ENCODE results near the gene FAM117B. TPM values are rescaled to one million over a fixed set of nuclear protein-coding genes. Genes with fewer than 3 reads are reported as not detected.
A peak's percentile ranks its signal among the peaks of the same experiment; 100 is the strongest.

The FAM117B gene
- total RNA-seq, 1 donor from 2014 or later, result 7.2 TPM

DNA sequence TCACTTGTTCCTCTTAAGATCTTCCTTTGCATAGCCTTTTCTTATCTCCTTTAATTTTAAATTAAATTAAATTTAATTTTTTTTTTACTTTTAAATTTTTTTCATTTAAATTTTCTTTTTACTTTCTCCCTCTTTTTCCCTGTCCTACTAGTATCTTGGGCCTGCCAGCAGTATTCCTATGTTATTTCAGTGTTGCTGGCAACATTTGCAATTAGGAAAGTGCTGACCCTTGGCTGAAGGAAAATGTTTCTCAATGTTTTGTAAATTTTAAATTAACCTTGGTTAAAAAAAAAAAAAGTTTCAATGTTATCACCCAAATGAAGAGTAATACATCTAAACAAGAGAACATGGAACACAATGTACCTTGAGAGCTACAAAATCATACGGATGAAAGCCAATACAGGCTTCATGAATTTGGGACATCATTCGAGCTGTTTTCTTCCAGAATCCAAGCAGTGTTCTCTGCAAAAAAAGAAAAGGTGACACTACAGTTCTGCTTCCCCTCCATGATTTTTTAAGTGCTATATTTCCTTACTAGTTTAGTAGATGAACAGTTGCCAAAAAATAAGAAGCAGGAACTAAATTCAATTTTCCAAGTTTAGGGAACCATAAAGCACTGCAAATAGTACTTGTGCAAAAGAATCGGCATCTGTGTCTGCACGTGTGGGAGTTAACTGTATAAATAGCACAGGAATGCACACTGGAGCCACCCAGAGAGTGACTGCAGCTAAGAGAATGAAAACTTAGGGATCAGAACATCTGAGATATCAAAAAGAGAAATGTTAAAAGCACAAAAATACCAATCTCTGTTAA lies 181.0 kb downstream of the FAM117B start:
- Histone ChIP-seq H3K27me3 (ENCODE audit: insufficient read depth, low read length) (no peaks in the 10 kb centered on the region), H3K4me3 (ENCODE audit: insufficient read depth, low read depth, low read length) (no peak overlapping the region)
- no peak overlapping the region for H3K27ac Mint-ChIP-seq (ENCODE audit: unreplicated experiment)

DNA sequence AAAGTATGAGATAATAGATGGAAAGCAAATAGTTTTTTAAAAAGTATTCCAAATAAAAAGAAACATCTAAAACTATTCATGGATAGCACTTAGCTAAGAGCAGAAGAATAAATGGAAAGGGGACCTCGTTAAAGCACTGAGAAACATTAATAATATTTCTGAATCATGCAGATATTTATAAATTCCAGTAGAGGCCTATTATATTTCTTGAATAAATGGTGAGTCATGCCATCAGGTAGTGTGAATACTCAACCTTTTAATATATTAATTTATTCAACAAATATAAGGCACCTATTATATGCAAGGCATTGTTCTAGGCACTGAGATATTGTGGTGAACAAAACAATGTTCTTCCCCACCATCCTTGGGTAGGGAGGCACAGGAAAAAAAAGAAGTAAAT lies 183.0 kb downstream of the FAM117B start:
- Histone ChIP-seq H3K27ac (ENCODE audit: low read depth, low read length) (no peak overlapping the region), H3K4me1 (ENCODE audit: insufficient read depth, low read length) (no peaks in the 10 kb centered on the region), H3K27me3 (ENCODE audit: insufficient read depth, low read length) (no peaks in the 10 kb centered on the region), H4K20me1 (ENCODE audit: insufficient read depth, low read length) (no peaks in the 10 kb centered on the region), H3K9ac (ENCODE audit: low read length) (no peak overlapping the region), H3K79me2 (ENCODE audit: insufficient read depth, low read length) (no peaks in the 10 kb centered on the region), H3K36me3 (ENCODE audit: insufficient read depth, low read length) (no peaks in the 10 kb centered on the region), H3K9me3 (ENCODE audit: insufficient read depth, low read depth, low read length) (no peaks in the 10 kb centered on the region), H3K4me2 (ENCODE audit: low read length) (no peak overlapping the region), H2AFZ (ENCODE audit: low read depth, low read length) (no peak overlapping the region), H3K4me3 (ENCODE audit: insufficient read depth, low read depth, low read length) (no peak overlapping the region)
- Mint-ChIP-seq H3K4me3 (ENCODE audit: unreplicated experiment) (no peak overlapping the region), H3K27ac (ENCODE audit: unreplicated experiment) (no peak overlapping the region), H3K27me3 (ENCODE audit: low read depth, unreplicated experiment) (no peaks in the 10 kb centered on the region), H3K36me3 (ENCODE audit: low read depth, unreplicated experiment) (no peaks in the 10 kb centered on the region), H3K4me1 (ENCODE audit: low read depth, unreplicated experiment) (peaks cover 9% of the 10 kb centered on the region), H3K9me3 (ENCODE audit: unreplicated experiment) (no peaks in the 10 kb centered on the region)
- TF ChIP-seq, protein P1, sequence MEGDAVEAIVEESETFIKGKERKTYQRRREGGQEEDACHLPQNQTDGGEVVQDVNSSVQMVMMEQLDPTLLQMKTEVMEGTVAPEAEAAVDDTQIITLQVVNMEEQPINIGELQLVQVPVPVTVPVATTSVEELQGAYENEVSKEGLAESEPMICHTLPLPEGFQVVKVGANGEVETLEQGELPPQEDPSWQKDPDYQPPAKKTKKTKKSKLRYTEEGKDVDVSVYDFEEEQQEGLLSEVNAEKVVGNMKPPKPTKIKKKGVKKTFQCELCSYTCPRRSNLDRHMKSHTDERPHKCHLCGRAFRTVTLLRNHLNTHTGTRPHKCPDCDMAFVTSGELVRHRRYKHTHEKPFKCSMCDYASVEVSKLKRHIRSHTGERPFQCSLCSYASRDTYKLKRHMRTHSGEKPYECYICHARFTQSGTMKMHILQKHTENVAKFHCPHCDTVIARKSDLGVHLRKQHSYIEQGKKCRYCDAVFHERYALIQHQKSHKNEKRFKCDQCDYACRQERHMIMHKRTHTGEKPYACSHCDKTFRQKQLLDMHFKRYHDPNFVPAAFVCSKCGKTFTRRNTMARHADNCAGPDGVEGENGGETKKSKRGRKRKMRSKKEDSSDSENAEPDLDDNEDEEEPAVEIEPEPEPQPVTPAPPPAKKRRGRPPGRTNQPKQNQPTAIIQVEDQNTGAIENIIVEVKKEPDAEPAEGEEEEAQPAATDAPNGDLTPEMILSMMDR (IDR thresholded peaks at IDR 0.05; ENCODE audit: insufficient read depth, low read depth, low read length), result no peak
- TF ChIP-seq EZH2 (IDR thresholded peaks at IDR 0.05; ENCODE audit: insufficient read depth, low read length), result no peak
- DNase-seq (ENCODE audit: low read depth), result no peak
- FAIRE-seq, result no peak

More for the DNA sequence above, 181.0 kb downstream of the FAM117B start:
- TF ChIP-seq, protein P1 (IDR thresholded peaks at IDR 0.05; ENCODE audit: insufficient read depth, low read depth, low read length), result no peak
- no peak for TF ChIP-seq EZH2 (IDR thresholded peaks at IDR 0.05; ENCODE audit: insufficient read depth, low read length)
- Histone ChIP-seq H3K9me3 (ENCODE audit: insufficient read depth, low read depth, low read length) (no peaks in the 10 kb centered on the region), H3K9ac (ENCODE audit: low read length) (no peak overlapping the region), H3K27ac (ENCODE audit: low read depth, low read length) (no peak overlapping the region), H3K36me3 (ENCODE audit: insufficient read depth, low read length) (no peaks in the 10 kb centered on the region), H2AFZ (ENCODE audit: low read depth, low read length) (no peak overlapping the region), H3K79me2 (ENCODE audit: insufficient read depth, low read length) (no peaks in the 10 kb centered on the region), H4K20me1 (ENCODE audit: insufficient read depth, low read length) (no peaks in the 10 kb centered on the region), H3K4me2 (ENCODE audit: low read length) (peak overlapping the region; percentile 24), H3K4me1 (ENCODE audit: insufficient read depth, low read length) (no peaks in the 10 kb centered on the region)
- H3K36me3 Mint-ChIP-seq (ENCODE audit: low read depth, unreplicated experiment), result peaks cover 2% of the 10 kb centered on the region
- H3K4me1 Mint-ChIP-seq (ENCODE audit: low read depth, unreplicated experiment), result peaks cover 9% of the 10 kb centered on the region
- H3K4me3 Mint-ChIP-seq (ENCODE audit: unreplicated experiment), result peak overlapping the region; percentile 12
- FAIRE-seq (peak; percentile 26), DNase-seq (ENCODE audit: low read depth) (peak; percentile 36)
- no peaks in the 10 kb centered on the region for H3K27me3 Mint-ChIP-seq (ENCODE audit: low read depth, unreplicated experiment)
- H3K9me3 Mint-ChIP-seq (ENCODE audit: unreplicated experiment), result no peaks in the 10 kb centered on the region

DNA sequence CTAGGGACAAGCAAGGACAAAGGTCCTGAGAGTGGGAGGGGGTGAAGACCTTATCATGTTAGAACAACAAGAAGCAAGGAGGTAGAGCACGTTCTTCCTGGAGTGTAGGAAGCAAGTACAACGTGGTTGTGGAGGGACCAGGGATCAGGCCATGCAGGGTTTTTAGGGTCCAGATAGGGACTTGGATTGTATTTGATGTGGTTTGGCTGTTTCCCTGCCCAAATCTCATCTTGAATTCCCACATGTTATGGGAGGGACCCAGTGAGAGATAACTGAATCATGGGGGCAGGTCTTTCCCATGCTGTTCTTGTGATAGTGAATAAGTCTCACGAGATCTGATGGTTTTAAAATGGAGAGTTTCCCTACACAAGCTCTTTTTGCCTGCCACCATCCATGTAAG lies 183.6 kb downstream of the FAM117B start:
- FAIRE-seq (no peak), DNase-seq (ENCODE audit: low read depth) (no peak)
- no peaks in the 10 kb centered on the region for H3K36me3 ChIP-seq (ENCODE audit: insufficient read depth, low read length)
- no peaks in the 10 kb centered on the region for H3K4me1 ChIP-seq (ENCODE audit: insufficient read depth, low read length)
- no peaks in the 10 kb centered on the region for H3K9me3 ChIP-seq (ENCODE audit: insufficient read depth, low read depth, low read length)
- Mint-ChIP-seq H3K27me3 (ENCODE audit: low read depth, unreplicated experiment) (no peaks in the 10 kb centered on the region), H3K9me3 (ENCODE audit: unreplicated experiment) (no peaks in the 10 kb centered on the region), H3K27ac (ENCODE audit: unreplicated experiment) (no peak overlapping the region), H3K4me3 (ENCODE audit: unreplicated experiment) (no peak overlapping the region), H3K4me1 (ENCODE audit: low read depth, unreplicated experiment) (peaks cover 9% of the 10 kb centered on the region), H3K36me3 (ENCODE audit: low read depth, unreplicated experiment) (no peaks in the 10 kb centered on the region)
- H4K20me1 ChIP-seq (ENCODE audit: insufficient read depth, low read length), result no peaks in the 10 kb centered on the region
- H3K79me2 ChIP-seq (ENCODE audit: insufficient read depth, low read length), result no peaks in the 10 kb centered on the region
- no peak overlapping the region for H3K4me3 ChIP-seq (ENCODE audit: insufficient read depth, low read depth, low read length)
- H3K27ac ChIP-seq (ENCODE audit: low read depth, low read length), result no peak overlapping the region
- no peak overlapping the region for H2AFZ ChIP-seq (ENCODE audit: low read depth, low read length)
- no peaks in the 10 kb centered on the region for H3K27me3 ChIP-seq (ENCODE audit: insufficient read depth, low read length)
- H3K9ac ChIP-seq (ENCODE audit: low read length), result no peak overlapping the region
- TF ChIP-seq EZH2 (IDR thresholded peaks at IDR 0.05; ENCODE audit: insufficient read depth, low read length), result no peak
- TF ChIP-seq, protein P1 (IDR thresholded peaks at IDR 0.05; ENCODE audit: insufficient read depth, low read depth, low read length), result no peak
- H3K4me2 ChIP-seq (ENCODE audit: low read length), result no peak overlapping the region
